K562 (cell line): ENCODE results near the gene KTI12. TPM values are rescaled to one million over a fixed set of nuclear protein-coding genes. Genes with fewer than 3 reads are reported as not detected.

Experiments used
- BMI1 ChIP-seq: fragments of 150-350 bp; IDR thresholded peaks from 2 replicates; pipeline ENCODE4 v1.6.1; 2014; ENCODE audit warnings: low read length
- BRD9 ChIP-seq: fragments of 450-650 bp; IDR thresholded peaks from 2 replicates; pipeline ENCODE4 v1.6.1; 2018; ENCODE audit warnings: low read depth; ENCODE audit not compliant: partially characterized antibody
- CTBP1 ChIP-seq: fragments of 450-650 bp; IDR thresholded peaks from 2 replicates; pipeline ENCODE4 v1.6.1; 2016; ENCODE audit warnings: borderline replicate concordance
- FOXM1 ChIP-seq, 2 experiments: fragments of 450-650 bp in 1 of 2; sonication (generic) in 1 of 2; formaldehyde crosslinking in 1 of 2; IDR thresholded peaks; 2 replicates each; pipeline versions ENCODE4 v1.6.1 to v1.9.0; 2017 to 2022; ENCODE audit warnings: low read depth in 2 of 2, mild to moderate bottlenecking in 2 of 2, missing genetic modification reagents in 1 of 2, moderate library complexity in 1 of 2
- GATAD2B ChIP-seq: fragments of 450-650 bp; IDR thresholded peaks from 2 replicates; pipeline ENCODE4 v1.6.1; 2017; ENCODE audit warnings: mild to moderate bottlenecking, borderline replicate concordance
- HMBOX1 ChIP-seq: sonication (generic); IDR thresholded peaks from 2 replicates; pipeline ENCODE4 v1.6.1; 2016
- MEF2D ChIP-seq: conservative IDR thresholded peaks from 2 replicates; pipeline ENCODE4 v1.6.1; 2016; ENCODE audit warnings: low read depth, missing genetic modification characterization, missing compliant biosample characterization
- NCOR1 ChIP-seq: fragments of 450-650 bp; IDR thresholded peaks from 2 replicates; pipeline ENCODE4 v1.6.1; 2016; ENCODE audit warnings: mild to moderate bottlenecking, moderate library complexity
- POLR2AphosphoS2 ChIP-seq: IDR thresholded peaks from 2 replicates; pipeline ENCODE4 v1.6.1; 2012; ENCODE audit warnings: low read length, improper control_type of control experiment
- PYGO2 ChIP-seq: fragments of 450-650 bp; IDR thresholded peaks from 2 replicates; pipeline ENCODE4 v1.6.1; 2016; ENCODE audit warnings: mild to moderate bottlenecking, missing genetic modification characterization, moderate library complexity, missing compliant biosample characterization
- STAT5B ChIP-seq: fragments of 250-450 bp; sonication (Bioruptor Pico); IDR thresholded peaks from 2 replicates; pipeline ENCODE4 v1.8.0; 2021; ENCODE audit warnings: mild to moderate bottlenecking, inconsistent platforms
- ZNF184 ChIP-seq: sonication (generic); formaldehyde crosslinking; IDR thresholded peaks from 2 replicates; pipeline ENCODE4 v1.5.0; 2020; ENCODE audit warnings: missing genetic modification reagents
- ZNF197 ChIP-seq: fragments of 200-800 bp; sonication (Bioruptor generic); IDR thresholded peaks from 2 replicates; pipeline ENCODE4 v1.6.1; 2016; ENCODE audit warnings: low read depth, missing genetic modification characterization, missing compliant biosample characterization
- ZNF408 ChIP-seq: fragments of 250-450 bp; sonication (Bioruptor Pico); IDR thresholded peaks from 2 replicates; pipeline ENCODE4 v1.4.0; 2020; ENCODE audit warnings: low read depth, mild to moderate bottlenecking, moderate library complexity
- polyA plus RNA-seq, 8 experiments: library from polyadenylated mRNA; depleted of rRNA in 4 of 8; stranded (reverse) in 5 of 8; unstranded in 3 of 8; fragments of >200 nt; fragmentation: Nextera tagmentation in 2 of 8; fragmentation: Illumina TruSeq in 1 of 8; extraction: Ambion mirVana in 2 of 8; extraction: Trizol in 1 of 8; gene quantifications; 2 replicates each; pipeline versions ENCODE4 v1.2.1 to v1.2.3, GENCODE V29; 2011 to 2014; ENCODE audit warnings: inconsistent platforms in 1 of 8, missing spikeins in 1 of 8
- total RNA-seq, 7 experiments: library from RNA; depleted of rRNA in 6 of 7; stranded (reverse); fragments of >200 nt in 6 of 7; fragmentation: Illumina TruSeq in 2 of 7; extraction: Trizol in 2 of 7; gene quantifications; 2 replicates each; pipeline versions ENCODE4 v1.2.1 to v1.2.3, GENCODE V29; 2011 to 2021; ENCODE audit warnings: low replicate concordance in 1 of 7
- TF ChIP-seq, protein P1 (sequence below): sonication (generic); formaldehyde crosslinking; IDR thresholded peaks from 2 replicates; pipeline ENCODE4 v1.8.0; 2022; ENCODE audit warnings: mild to moderate bottlenecking, missing genetic modification reagents
- TF ChIP-seq, protein P2 (sequence below), 2 experiments: fragments of 450-650 bp in 1 of 2; sonication (generic) in 1 of 2; formaldehyde crosslinking in 1 of 2; IDR thresholded peaks; 2 replicates each; pipeline versions ENCODE4 v1.7.1 to v1.9.0; 2016 to 2022; ENCODE audit warnings: inconsistent platforms in 1 of 2, mild to moderate bottlenecking in 1 of 2, missing genetic modification reagents in 1 of 2

The KTI12 gene
- total and polyA plus RNA-seq, 9 of the 15 experiments (the other 6 are each of a cell fraction or from before 2014, with no cell fraction given) = 3.1 to 22.8 (median 11.6) TPM

DNA sequence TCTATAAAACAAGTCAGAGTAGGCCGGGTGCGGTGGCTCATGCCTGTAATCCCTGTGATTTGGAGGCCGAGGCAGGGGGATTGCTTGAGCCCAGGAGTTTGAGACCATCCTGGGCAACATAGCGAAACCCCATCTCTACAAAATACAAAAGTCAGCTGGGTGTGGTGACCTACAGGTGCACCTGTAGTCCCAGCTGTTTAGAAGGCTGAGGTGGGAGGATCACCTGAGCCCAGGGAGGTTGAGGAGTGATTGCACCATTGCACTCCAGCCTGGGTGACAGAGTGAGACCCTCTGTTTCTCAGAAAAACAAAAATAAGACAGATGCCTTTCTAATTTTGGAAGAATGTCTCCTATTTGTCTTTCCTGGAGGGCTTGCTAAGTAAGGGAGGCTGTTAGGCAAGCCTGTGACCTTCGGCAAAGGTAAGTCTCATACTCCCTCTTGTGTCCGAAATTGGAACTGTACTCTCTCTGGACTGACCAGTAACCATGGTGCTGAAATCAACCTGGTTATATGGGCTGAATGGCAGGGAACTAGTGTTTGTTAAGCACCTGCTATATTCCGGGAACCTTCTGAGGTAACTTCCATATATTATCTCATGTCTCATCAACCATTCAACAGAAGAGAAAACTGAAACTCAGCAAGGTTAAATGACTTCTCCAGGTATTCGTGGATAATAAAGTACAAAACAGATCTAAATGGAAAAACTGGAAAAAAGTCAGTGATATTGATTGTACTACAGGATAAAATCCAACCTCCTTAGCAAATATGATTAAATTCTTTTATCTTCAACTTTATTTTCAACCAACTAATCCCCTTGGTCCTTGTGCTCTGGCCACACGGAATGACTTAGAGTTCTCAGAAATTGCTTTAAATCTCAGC lies 31.3 kb downstream of the KTI12 start (continued):
- no peak for TF ChIP-seq POLR2AphosphoS2
- no peak for TF ChIP-seq PYGO2
- peak; percentile 96 for TF ChIP-seq HMBOX1
- no peak for TF ChIP-seq ZNF184 (CRISPR knock-in tag)
- peak; percentile 27; the same call in 1 of the 2 replicates for TF ChIP-seq GATAD2B
- TF ChIP-seq, protein P1, sequence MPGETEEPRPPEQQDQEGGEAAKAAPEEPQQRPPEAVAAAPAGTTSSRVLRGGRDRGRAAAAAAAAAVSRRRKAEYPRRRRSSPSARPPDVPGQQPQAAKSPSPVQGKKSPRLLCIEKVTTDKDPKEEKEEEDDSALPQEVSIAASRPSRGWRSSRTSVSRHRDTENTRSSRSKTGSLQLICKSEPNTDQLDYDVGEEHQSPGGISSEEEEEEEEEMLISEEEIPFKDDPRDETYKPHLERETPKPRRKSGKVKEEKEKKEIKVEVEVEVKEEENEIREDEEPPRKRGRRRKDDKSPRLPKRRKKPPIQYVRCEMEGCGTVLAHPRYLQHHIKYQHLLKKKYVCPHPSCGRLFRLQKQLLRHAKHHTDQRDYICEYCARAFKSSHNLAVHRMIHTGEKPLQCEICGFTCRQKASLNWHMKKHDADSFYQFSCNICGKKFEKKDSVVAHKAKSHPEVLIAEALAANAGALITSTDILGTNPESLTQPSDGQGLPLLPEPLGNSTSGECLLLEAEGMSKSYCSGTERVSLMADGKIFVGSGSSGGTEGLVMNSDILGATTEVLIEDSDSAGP = no peak
- TF ChIP-seq STAT5B (CRISPR knock-in tag) = no peak
- no peak for TF ChIP-seq ZNF197
- no peak for TF ChIP-seq MEF2D (tag)
- no peak for TF ChIP-seq ZNF408 (CRISPR knock-in tag)
- TF ChIP-seq, protein P2, sequence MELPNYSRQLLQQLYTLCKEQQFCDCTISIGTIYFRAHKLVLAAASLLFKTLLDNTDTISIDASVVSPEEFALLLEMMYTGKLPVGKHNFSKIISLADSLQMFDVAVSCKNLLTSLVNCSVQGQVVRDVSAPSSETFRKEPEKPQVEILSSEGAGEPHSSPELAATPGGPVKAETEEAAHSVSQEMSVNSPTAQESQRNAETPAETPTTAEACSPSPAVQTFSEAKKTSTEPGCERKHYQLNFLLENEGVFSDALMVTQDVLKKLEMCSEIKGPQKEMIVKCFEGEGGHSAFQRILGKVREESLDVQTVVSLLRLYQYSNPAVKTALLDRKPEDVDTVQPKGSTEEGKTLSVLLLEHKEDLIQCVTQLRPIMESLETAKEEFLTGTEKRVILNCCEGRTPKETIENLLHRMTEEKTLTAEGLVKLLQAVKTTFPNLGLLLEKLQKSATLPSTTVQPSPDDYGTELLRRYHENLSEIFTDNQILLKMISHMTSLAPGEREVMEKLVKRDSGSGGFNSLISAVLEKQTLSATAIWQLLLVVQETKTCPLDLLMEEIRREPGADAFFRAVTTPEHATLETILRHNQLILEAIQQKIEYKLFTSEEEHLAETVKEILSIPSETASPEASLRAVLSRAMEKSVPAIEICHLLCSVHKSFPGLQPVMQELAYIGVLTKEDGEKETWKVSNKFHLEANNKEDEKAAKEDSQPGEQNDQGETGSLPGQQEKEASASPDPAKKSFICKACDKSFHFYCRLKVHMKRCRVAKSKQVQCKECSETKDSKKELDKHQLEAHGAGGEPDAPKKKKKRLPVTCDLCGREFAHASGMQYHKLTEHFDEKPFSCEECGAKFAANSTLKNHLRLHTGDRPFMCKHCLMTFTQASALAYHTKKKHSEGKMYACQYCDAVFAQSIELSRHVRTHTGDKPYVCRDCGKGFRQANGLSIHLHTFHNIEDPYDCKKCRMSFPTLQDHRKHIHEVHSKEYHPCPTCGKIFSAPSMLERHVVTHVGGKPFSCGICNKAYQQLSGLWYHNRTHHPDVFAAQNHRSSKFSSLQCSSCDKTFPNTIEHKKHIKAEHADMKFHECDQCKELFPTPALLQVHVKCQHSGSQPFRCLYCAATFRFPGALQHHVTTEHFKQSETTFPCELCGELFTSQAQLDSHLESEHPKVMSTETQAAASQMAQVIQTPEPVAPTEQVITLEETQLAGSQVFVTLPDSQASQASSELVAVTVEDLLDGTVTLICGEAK (IDR thresholded peaks at IDR 0.05) = no peak
- TF ChIP-seq, protein P2 (CRISPR knock-in tag; IDR thresholded peaks at IDR 0.05) = no peak
- no peak for TF ChIP-seq BRD9
- no peak for TF ChIP-seq NCOR1
- no peak for TF ChIP-seq FOXM1 (IDR thresholded peaks at IDR 0.05; ENCODE audit: low read depth)
- TF ChIP-seq FOXM1 (CRISPR knock-in tag; IDR thresholded peaks at IDR 0.05; ENCODE audit: low read depth) = no peak
- TF ChIP-seq CTBP1 = no peak
- no peak for TF ChIP-seq BMI1
